Adrenal gland (tissue), 5 donors: ENCODE measurements around the gene XYLT1.

Experiments used
- CTCF ChIP-seq, 6 experiments: fragments of 450-650 bp in 4 of 6; fragments of 200-600 bp in 2 of 6; sonication (generic) in 1 of 6; IDR thresholded peaks; 1 replicate in 5 of 6; 2 replicates in 1 of 6; pipeline versions ENCODE4 v1.5.1 to v1.8.0; 2016 to 2021; ENCODE audit warnings: antibody characterized with exemption in 6 of 6, mild to moderate bottlenecking in 2 of 6, moderate library complexity in 1 of 6
- POLR2A ChIP-seq, 2 donors: fragments of 450-650 bp; IDR thresholded peaks; one replicate each; pipeline ENCODE4 v1.6.1; 2017; ENCODE audit warnings: antibody characterized with exemption in 2 of 2, mild to moderate bottlenecking in 2 of 2, moderate library complexity in 1 of 2
- donor health status: DM: no; HTN: no; CAD: no.

GRCh38 chr16:17171250-17172143 is 299.3 kb downstream of the XYLT1 start:
- TF ChIP-seq CTCF (IDR thresholded peaks at IDR 0.05) (no peak), POLR2A (IDR thresholded peaks at IDR 0.05) (no peak)
